Prostate gland (tissue), 2 donors: ENCODE data around the gene IL3. TPM values are rescaled to one million over a fixed set of nuclear protein-coding genes. Genes with fewer than 3 reads are reported as not detected.

Experiments
- DNase-seq: peaks from one replicate; pipeline ENCODE4 v3.0.0-alpha.2; 2019; ENCODE audit warnings: low spot score
- H3K27ac ChIP-seq, 2 donors: fragments of 200-600 bp; sonication (generic); 2 replicates each; pipeline ENCODE4 v1.5.1; 2017 to 2019
- H3K27me3 ChIP-seq: fragments of 200-600 bp; sonication (generic); replicated peaks from 2 replicates; pipeline ENCODE4 v1.5.1; 2019; ENCODE audit not compliant: insufficient read depth
- H3K36me3 ChIP-seq, 2 donors: fragments of 200-600 bp; sonication (generic); 1 replicate in 1 of 2; 2 replicates in 1 of 2; pipeline versions ENCODE4 v1.5.1 to v1.8.1; 2017 to 2019
- H3K4me1 ChIP-seq: fragments of 200-600 bp; sonication (generic); replicated peaks from 2 replicates; pipeline ENCODE4 v1.5.1; 2019
- H3K4me3 ChIP-seq, 2 donors: fragments of 200-600 bp; sonication (generic); 2 replicates each; pipeline ENCODE4 v1.5.1; 2017 to 2019
- H3K9me3 ChIP-seq: fragments of 200-600 bp; sonication (generic); 2 replicates; pipeline ENCODE4 v1.5.1; 2017
- CTCF ChIP-seq, 4 experiments: fragments of 200-600 bp in 2 of 4; fragments of 450-650 bp in 2 of 4; sonication (generic) in 2 of 4; IDR thresholded peaks; 1 replicate in 3 of 4; 2 replicates in 1 of 4; pipeline ENCODE4 v1.5.1; 2016 to 2019; ENCODE audit warnings: antibody characterized with exemption in 4 of 4, mild to moderate bottlenecking in 2 of 4, moderate library complexity in 2 of 4
- POLR2A ChIP-seq: fragments of 450-650 bp; IDR thresholded peaks from one replicate; pipeline ENCODE4 v1.6.1; 2016; ENCODE audit warnings: antibody characterized with exemption, mild to moderate bottlenecking
- POLR2AphosphoS5 ChIP-seq: sonication (generic); formaldehyde crosslinking; IDR thresholded peaks from one replicate; pipeline ENCODE4 v1.6.1; 2017; ENCODE audit warnings: antibody characterized with exemption
- WGBS: methylation state at CpG from one replicate; pipeline ENCODE4 v1.1.5; 2018; 5-methylcytosine and 5-hydroxymethylcytosine counted together
- intact Hi-C: fragments of 100-400 bp; cut with DNase I; formaldehyde crosslinking; loops from one replicate; pipeline ENCODE4 v1.14.2; 2022
- total RNA-seq, 2 donors: library from RNA; depleted of rRNA; stranded (reverse); fragments of >200 nt; gene quantifications; one replicate each; pipeline ENCODE4 v1.1.0, GENCODE V29; 2016

IL3 gene
- total RNA-seq, 2 donors from 2014 or later, result not detected

GRCh38 chr5:132083071-132083678, 22.7 kb downstream of the IL3 start:
- Histone ChIP-seq H3K4me3 (no peak overlapping the region), H3K9me3 (no peaks in the 10 kb centered on the region), H3K27me3 (no peaks in the 10 kb centered on the region), H3K36me3 (no peaks in the 10 kb centered on the region), H3K27ac (no peak overlapping the region), H3K4me1 (no peaks in the 10 kb centered on the region)
- no peak for DNase-seq
- TF ChIP-seq POLR2AphosphoS5 (no peak), POLR2A (no peak), CTCF (IDR thresholded peaks at IDR 0.05) (no peak)
- intact Hi-C loops, result no loop called here
- WGBS, result 75% methylated on average over 4 of the region's 4 CpGs

- no peak overlapping the region for H3K27ac ChIP-seq
- H3K4me1 ChIP-seq, result no peaks in the 10 kb centered on the region
- H3K9me3 ChIP-seq, result no peaks in the 10 kb centered on the region
- no peak for DNase-seq
- no peak overlapping the region for H3K4me3 ChIP-seq
- no peaks in the 10 kb centered on the region for H3K27me3 ChIP-seq
- intact Hi-C loops, result no loop called here
- WGBS, result 91% methylated on average over 4 of the region's 4 CpGs
- TF ChIP-seq POLR2A, result no peak
- no peak for TF ChIP-seq CTCF (IDR thresholded peaks at IDR 0.05)
- TF ChIP-seq POLR2AphosphoS5, result no peak
- no peaks in the 10 kb centered on the region for H3K36me3 ChIP-seq
These were observed 25.2 kb downstream of the IL3 start for GRCh38 chr5:132085686-132086085.

DNA sequence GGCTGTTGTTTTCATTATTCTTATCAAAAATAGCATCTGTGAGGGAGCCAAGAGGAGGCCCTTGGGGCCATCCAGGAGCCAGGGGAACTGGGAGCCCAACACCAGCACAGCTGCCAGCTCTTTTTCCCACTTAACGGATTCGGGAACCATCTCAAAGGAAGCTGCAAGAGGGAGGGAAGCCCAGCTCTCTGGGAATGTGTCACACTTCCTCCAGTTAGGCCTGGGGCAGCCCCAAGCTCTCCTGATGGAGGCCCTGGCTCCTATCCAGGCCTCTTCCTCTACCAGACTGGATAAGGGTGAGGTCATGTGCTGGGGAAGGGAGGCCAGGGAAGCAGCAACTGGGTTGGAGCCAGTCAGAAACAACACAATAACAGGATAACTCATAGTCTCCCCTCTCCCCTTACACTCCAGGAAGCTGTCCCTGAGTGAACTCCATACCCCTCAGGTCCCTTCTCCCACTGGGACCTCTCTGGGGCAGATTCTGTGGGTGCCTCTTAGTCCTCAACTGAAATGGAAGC, 25.9 kb downstream of the IL3 start:
- intact Hi-C loops, result no loop called here
- Histone ChIP-seq H3K27me3 (no peaks in the 10 kb centered on the region), H3K4me1 (no peaks in the 10 kb centered on the region), H3K27ac (no peak overlapping the region), H3K4me3 (no peak overlapping the region), H3K9me3 (no peaks in the 10 kb centered on the region), H3K36me3 (no peaks in the 10 kb centered on the region)
- no peak for TF ChIP-seq POLR2AphosphoS5
- TF ChIP-seq POLR2A, result no peak
- TF ChIP-seq CTCF (IDR thresholded peaks at IDR 0.05), result no peak
- no peak for DNase-seq
- WGBS, result 23% methylated on average over 2 of the region's 2 CpGs

DNA sequence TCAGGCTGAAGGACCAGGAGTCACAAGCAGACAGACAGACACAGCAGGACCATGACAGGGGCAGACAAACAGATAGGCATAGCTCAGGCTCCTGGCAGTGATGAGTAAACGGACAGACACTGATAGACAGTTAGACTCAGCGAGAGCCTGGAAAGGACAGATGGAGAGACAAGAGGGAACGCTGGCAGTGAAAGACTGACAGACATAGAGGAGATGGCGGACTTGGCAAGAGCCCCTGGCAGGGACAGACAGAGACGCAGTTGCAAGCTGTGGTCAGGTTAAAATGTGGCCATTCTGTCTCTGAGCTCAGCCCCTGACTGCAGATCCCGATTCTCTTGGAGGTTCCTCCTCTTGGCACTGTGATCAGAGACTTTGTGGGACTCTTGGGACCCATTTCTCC, 26.7 kb downstream of the IL3 start:
- Histone ChIP-seq H3K27me3 (no peaks in the 10 kb centered on the region), H3K9me3 (no peaks in the 10 kb centered on the region), H3K4me3 (no peak overlapping the region), H3K27ac (no peak overlapping the region), H3K36me3 (no peaks in the 10 kb centered on the region), H3K4me1 (no peaks in the 10 kb centered on the region)
- intact Hi-C loops, result no loop called here
- DNase-seq, result no peak
- 83% methylated on average over 6 of the region's 6 CpGs for WGBS
- TF ChIP-seq POLR2A (no peak), POLR2AphosphoS5 (no peak), CTCF (IDR thresholded peaks at IDR 0.05) (no peak)

DNA sequence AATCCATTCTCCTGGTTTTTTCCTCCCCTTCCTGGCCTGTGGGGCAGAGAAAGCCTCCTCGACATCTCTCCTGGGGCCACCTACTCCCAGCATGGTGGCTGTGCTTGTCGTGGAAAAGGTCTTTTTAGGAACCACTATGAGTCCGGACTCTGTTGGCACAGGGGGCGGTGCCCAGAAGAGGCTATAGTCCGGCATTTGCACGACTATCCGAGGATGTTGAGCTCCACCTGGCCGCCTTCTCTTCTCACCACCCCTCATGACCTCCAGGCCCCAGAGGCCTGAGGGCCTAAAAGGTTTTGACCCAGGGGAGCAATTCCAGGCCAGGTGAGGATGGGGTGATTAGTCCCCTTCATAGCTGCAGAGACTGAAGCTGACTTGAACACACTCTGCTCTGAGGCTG, 27.2 kb downstream of the IL3 start:
- DNase-seq, result no peak
- intact Hi-C loops, result no loop called here
- no peak overlapping the region for H3K27ac ChIP-seq
- no peak overlapping the region for H3K4me3 ChIP-seq
- no peaks in the 10 kb centered on the region for H3K9me3 ChIP-seq
- H3K27me3 ChIP-seq, result no peaks in the 10 kb centered on the region
- no peaks in the 10 kb centered on the region for H3K36me3 ChIP-seq
- WGBS, result 92% methylated on average over 8 of the region's 8 CpGs
- TF ChIP-seq POLR2A (no peak), CTCF (IDR thresholded peaks at IDR 0.05) (no peak)
- H3K4me1 ChIP-seq, result no peaks in the 10 kb centered on the region
